Ovary (tissue), 3 donors: ENCODE measurements around the gene TOR3A.

Source experiments
- CTCF ChIP-seq, 3 donors: fragments of 450-650 bp in 2 of 3; fragments of 200-600 bp in 1 of 3; IDR thresholded peaks; one replicate each; pipeline versions ENCODE4 v1.5.1 to v1.8.0; 2016 to 2022; ENCODE audit warnings: antibody characterized with exemption in 3 of 3, mild to moderate bottlenecking in 1 of 3
- EP300 ChIP-seq: sonication (generic); formaldehyde crosslinking; IDR thresholded peaks from one replicate; pipeline ENCODE4 v1.6.1; 2017; ENCODE audit warnings: antibody characterized with exemption
- POLR2A ChIP-seq: fragments of 450-650 bp; IDR thresholded peaks from one replicate; pipeline ENCODE4 v1.6.1; 2017; ENCODE audit warnings: antibody characterized with exemption, mild to moderate bottlenecking, moderate library complexity
- donor health status: DM: no; HTN: no; CAD: no.

GRCh38 chr1:179042087-179042486, 39.8 kb upstream of the TOR3A start:
- no peak for TF ChIP-seq CTCF (IDR thresholded peaks at IDR 0.05)
- no peak for TF ChIP-seq EP300
- TF ChIP-seq POLR2A, result no peak
